GM12891 (cell line): Measurements from ENCODE around the gene TDRD7.

Source experiments
- PAX5 ChIP-seq: IDR thresholded peaks from 2 replicates; pipeline ENCODE4 v1.6.1; 2011; ENCODE audit warnings: low read length, moderate library complexity, mild to moderate bottlenecking; ENCODE audit not compliant: insufficient read depth, severe bottlenecking
- POLR2A ChIP-seq: IDR thresholded peaks from 2 replicates; pipeline ENCODE4 v1.6.1; 2011; ENCODE audit warnings: low read depth, low read length, control low read depth
- POLR2AphosphoS5 ChIP-seq: IDR thresholded peaks from 2 replicates; pipeline ENCODE4 v1.6.1; 2011; ENCODE audit warnings: low read depth, low read length, control low read depth
- POU2F2 ChIP-seq: IDR thresholded peaks from 2 replicates; pipeline ENCODE4 v1.6.1; 2011; ENCODE audit warnings: low read depth, mild to moderate bottlenecking, control low read depth, low read length, moderate library complexity
- SPI1 ChIP-seq: IDR thresholded peaks from 2 replicates; pipeline ENCODE4 v1.6.1; 2011; ENCODE audit warnings: low read depth, low read length, control low read depth
- TAF1 ChIP-seq: IDR thresholded peaks from 2 replicates; pipeline ENCODE4 v1.6.1; 2011; ENCODE audit warnings: low read depth, low read length, control low read depth

- TF ChIP-seq POLR2A (no peak), TAF1 (no peak), POLR2AphosphoS5 (no peak), SPI1 (no peak), PAX5 (no peak), POU2F2 (no peak)
Observed at GRCh38 chr9:97462914-97463313, 51.0 kb downstream of the TDRD7 start.
